ENCODE results near the gene ALK.

- TF ChIP-seq JUN (IDR thresholded peaks at IDR 0.05) (no peak), CTCF (IDR thresholded peaks at IDR 0.05) (no peak), EP300 (IDR thresholded peaks at IDR 0.05) (no peak), TP53 (CRISPR knock-in tag; IDR thresholded peaks at IDR 0.05) (no peak), RAD21 (conservative IDR thresholded peaks at IDR 0.05 in 1 of 2, IDR thresholded peaks at IDR 0.05 in 1 of 2) (no peak), POLR2A (IDR thresholded peaks at IDR 0.05; ENCODE audit: low read length) (no peak)
Measured at GRCh38 chr2:29587402-29588190, 333.8 kb downstream of the ALK start.

All from A549 (cell line).